C4-2B (cell line): Measurements from ENCODE around the gene ELMO3.

ENCODE experiments used
- ZFX ChIP-seq: fragments of 450-650 bp; IDR thresholded peaks from 2 replicates; pipeline ENCODE4 v1.6.1; 2017
- TF ChIP-seq, protein P1 (sequence below): fragments of 450-650 bp; conservative IDR thresholded peaks from 2 replicates; pipeline ENCODE4 v1.5.1; 2017; ENCODE audit warnings: mild to moderate bottlenecking

GRCh38 chr16:67151431-67152097, 47.4 kb upstream of the ELMO3 start:
- TF ChIP-seq, protein P1, sequence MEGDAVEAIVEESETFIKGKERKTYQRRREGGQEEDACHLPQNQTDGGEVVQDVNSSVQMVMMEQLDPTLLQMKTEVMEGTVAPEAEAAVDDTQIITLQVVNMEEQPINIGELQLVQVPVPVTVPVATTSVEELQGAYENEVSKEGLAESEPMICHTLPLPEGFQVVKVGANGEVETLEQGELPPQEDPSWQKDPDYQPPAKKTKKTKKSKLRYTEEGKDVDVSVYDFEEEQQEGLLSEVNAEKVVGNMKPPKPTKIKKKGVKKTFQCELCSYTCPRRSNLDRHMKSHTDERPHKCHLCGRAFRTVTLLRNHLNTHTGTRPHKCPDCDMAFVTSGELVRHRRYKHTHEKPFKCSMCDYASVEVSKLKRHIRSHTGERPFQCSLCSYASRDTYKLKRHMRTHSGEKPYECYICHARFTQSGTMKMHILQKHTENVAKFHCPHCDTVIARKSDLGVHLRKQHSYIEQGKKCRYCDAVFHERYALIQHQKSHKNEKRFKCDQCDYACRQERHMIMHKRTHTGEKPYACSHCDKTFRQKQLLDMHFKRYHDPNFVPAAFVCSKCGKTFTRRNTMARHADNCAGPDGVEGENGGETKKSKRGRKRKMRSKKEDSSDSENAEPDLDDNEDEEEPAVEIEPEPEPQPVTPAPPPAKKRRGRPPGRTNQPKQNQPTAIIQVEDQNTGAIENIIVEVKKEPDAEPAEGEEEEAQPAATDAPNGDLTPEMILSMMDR, result no peak
- TF ChIP-seq ZFX, result no peak
